GM19025 (cell line): ENCODE data around the gene CHST11.

Source experiments
- ATAC-seq: cut with Tn5 transposase; IDR thresholded peaks from one replicate; pipeline ENCODE4 v1.9.1; 2021; ENCODE audit warnings: mild to moderate bottlenecking, low read depth, moderate library complexity; ENCODE audit not compliant: unreplicated experiment

The CHST11 gene

DNA sequence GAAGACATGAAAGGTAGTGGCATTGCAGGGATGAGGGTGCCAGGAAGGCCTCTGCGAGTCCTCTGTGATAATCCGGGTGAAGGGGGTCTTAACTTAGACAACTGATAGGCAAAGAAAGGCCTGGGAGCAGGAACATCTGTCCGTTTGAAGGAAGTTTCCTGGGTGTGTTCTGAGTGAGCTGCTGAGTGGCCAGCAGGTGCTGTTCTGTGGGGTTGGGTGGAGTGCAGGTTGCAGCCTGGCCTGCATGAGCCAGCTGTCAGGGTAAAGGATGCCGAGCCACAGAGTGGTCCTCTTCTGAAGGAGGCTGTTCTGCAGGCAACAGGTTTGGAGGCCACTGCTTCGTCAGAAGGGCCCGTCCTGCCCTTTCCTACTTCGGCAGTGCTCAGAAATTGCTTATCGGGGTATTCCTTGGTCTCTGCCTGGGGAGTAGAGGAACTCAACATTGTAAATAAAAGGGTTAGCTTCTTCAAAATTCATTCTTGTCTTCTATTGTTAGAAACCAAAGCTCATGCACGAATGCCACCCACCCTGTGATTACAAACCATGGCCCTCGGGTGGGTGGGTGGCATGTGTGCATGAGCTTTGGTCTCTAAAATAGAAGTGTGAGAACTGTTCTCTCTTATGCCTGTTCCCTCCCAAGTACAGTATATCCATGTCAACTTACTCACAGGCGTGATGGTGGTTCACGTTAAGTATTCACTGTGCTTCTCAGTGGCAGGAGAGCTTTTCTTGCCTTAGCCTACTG, 118.9 kb downstream of the CHST11 start:
- no peak for ATAC-seq

DNA sequence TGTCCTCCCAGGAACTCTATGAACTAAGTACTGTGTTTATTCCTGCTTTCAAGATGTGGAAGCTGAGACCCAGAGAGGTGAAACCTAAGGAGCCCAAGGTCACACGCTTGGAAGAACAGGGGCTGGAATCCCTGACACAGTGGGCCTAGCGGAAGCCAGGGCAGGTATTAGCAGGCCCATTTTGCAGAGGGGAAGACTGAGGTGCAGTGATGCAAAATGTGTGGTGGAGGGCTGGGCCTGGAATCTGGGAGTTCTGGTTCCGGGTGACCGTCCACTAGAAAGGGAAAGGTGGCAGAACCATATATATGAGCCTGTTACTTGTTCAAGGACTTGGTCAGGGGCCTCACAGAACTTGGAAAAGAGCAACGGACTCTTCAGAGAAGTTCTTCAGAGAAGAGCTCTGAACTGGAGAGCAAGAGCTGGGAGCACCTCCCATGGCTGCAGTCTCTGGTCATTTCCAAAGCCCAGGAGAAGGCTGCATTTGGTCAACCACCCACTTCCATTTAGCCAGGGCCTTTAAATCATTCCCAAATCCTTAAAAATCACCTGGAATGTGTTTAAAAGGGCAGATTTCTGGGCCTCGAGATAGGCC, 119.5 kb downstream of the CHST11 start:
- no peak for ATAC-seq

DNA sequence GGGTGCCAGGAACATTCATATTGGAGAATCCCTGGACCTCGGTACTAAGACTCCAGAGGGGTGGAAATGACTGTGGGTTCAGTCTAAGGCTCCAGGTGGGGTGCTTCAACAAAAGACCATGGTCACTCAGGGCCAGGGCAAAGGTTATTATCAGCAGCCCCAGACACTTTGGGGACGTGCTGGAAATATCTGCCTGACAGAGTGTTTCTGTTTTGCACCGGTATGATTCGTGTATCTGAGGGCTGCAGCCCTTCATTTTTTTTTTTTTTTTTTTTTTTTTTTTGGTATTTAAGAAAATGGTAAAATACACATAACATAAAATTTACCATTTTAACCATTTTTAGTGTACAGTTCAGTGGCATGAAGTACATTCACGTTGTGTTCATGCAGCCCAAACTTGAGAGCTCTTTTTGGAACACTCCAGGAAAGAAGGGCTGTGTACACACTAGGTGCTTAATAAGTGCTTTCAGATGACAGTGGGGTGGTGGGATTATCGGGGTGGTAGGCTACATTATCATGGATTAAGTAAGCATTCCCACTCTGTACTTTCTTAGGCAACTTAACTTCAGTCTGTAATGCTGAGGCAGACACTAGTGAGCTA, 120.3 kb downstream of the CHST11 start:
- ATAC-seq = no peak

DNA sequence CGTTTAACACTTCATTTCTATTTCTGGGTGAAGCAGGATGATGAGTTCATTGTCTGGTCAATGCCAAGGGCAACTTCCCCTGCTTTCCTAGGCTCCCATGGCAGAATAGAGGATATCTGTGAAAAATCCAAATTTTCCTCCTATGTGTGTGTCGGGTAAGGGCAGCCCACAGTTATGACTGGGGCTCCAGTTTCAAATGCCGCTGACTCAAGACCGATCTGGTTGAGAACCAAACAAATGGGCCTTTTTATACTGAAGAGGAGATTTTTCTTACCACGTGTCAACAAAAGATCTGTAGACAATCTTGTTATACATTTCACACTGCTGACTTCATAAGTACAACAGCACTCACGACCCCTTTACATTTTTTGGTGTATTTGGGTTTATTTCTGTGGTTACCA, 120.8 kb downstream of the CHST11 start:
- no peak for ATAC-seq

DNA sequence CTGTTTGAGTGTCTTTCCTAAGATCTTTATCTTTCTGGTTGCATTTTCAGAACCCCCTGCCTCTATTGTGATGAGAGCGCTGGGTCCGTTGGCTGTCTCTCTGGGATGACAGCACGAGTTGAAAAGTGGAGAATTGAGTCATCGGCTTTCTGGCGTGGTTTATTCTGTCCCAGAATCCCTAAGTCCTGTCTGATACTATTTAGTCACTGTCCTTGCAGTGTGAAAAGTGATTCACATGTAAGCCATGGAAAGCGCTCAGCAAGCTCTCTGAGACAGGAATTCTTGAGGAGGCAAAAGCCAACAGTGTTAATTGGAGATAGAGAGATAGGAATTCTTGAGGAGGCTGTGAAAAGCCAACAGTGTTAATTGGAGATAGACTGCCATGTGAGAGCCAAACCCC, 121.7 kb downstream of the CHST11 start:
- ATAC-seq = no peak

DNA sequence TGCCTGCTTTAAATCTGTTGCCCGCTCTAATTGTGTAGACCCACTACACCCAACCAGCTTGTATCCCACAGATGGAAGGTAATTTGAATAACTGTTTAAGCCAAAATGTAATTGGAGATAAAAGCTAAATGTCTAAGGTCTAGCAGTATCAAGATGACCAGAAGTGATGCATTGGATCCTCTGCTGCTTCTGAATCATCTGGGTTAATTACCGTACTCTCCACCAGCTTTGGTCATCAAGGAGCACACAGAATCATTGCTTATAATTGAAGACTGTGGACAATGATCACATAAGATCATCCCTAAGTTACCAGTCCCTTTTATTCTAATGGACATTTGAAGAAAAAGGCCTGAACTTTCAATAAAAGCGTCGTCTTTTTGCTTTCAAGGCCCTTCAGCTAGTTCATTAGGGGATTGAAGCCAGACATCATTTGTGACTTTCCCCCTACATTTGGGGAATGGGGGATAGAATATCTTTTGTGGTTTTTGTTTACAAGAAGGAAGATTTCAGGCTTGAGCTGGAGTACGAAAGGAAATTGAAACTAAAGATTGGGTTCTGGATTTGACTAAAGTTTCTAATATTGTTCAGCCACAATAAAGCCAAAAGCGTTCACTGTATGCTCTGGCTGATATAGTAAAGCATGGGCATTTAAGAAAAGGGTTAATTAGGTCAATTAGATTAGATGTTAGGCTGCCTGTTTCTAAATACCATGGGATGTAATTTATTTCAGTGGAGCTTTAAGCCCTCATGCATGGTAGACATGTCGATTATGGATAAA, 123.2 kb downstream of the CHST11 start:
- peak; percentile 37 for ATAC-seq

DNA sequence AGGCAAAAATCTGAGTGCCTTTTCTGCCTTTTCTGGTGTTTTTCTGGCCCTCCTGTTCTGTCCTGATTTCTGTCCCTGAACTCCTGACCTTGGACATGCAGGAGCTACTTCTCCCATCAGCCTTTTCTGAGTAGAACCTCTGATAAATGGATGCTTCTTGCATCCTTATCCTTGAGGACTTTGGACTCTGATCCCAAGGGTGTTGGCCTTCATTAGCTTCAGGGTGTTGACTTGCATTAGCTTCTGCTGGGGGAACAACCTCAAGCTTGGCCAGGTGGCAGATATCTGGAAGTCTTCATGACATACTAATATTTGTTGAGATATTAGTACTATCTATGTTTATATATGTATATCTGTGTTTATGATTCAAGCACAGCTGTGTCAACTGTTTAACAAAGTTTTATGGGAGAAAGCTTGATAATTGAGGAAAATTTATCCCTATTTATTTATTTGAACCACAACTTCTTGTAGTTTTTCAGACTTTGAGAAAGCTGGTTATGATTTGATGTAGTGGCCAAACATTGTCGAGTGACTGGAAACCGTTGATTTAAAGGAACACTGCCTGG, 124.3 kb downstream of the CHST11 start:
- no peak for ATAC-seq

DNA sequence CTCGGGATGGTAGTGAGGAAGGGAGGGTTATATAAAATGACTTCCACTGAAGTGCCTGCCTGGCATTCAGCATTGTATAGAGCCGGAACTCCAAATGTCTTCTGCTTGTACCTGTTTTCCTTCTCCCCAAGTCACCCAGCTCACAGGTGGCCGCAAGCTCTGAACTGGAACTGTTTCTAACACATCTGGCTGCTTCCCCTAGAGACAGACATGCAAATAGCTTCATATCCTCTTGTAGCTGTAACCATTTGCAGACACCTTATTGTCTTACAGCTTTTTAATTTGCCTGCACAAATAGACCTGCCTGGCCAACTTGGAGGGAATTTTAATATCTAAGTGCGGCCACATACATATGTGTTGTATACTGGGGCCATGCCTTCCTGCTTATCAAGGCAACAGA, 126.0 kb downstream of the CHST11 start:
- peak; percentile 72 for ATAC-seq

DNA sequence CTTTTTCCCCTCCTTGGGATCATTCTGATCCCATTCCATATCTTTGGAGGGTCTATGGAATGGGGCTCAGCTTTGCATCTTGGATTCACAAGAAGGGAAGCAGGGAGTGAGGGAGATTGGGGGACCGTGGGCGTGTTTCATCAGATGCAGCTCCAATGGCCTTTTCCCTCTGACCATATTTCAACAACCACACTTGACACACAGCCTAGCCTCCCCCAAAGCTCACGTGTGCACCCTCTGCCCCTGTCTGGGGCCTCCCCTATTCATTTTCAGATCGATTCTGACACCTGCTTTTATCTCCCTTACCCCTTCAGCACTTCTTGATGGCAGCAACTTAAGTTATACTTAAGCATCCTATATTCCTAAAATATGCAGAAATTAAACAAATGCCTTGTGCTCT, 126.6 kb downstream of the CHST11 start:
- ATAC-seq = peak; percentile 43

DNA sequence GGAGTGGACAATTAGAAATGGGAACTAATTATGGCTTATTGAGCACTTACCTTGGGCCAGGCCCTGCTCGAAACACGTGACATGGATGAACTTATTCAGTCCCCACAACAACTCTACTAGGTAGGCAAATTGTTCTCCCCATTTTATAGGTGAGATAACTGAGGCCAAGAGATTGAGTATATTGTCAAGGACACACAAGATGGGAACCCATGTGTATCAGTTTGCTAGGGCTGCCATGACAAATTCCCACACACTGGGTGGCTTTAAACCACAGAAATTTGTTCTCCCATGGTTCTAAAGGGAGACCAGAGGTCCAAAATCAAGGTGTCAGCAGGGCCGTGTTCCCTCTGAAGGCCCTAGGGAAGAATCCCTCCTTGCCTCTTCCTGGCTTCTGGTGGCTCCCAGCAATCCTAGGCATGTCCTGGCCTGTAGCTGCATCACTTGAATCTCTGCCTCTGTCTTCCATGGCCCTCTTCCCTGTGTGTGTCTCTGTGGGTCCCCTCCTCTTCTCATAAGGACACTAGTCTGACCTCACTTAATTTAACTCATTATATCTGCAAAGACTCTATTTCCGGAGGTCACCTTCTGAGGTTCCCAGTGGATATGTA, 128.8 kb downstream of the CHST11 start:
- ATAC-seq = no peak

DNA sequence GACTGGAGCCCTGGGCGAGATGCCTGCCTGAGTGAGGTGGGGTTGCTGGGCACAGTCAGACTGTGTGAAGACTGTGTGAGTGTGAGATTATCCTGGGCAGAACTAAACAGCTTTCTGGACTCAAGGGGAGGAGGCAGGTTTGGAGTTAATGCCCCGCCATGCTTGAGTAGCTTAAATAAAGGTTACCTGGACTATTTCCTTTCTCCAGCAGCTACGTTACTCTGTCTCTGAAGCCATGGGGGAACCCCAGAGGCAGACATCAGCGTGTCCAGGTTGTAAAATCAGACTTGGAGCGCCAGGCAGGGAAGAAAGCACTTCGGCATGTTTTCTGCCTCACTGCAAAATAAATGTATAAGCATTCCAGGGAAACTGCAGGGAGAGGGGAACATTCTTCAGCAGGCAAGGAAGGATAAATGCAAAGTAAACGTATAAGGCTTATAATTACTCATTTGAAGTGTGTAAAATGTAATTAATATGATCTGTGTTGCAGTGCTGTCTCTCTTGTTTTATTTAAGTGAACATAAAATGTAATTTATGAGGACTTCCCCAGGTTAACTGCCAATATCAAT, 129.7 kb downstream of the CHST11 start:
- no peak for ATAC-seq

DNA sequence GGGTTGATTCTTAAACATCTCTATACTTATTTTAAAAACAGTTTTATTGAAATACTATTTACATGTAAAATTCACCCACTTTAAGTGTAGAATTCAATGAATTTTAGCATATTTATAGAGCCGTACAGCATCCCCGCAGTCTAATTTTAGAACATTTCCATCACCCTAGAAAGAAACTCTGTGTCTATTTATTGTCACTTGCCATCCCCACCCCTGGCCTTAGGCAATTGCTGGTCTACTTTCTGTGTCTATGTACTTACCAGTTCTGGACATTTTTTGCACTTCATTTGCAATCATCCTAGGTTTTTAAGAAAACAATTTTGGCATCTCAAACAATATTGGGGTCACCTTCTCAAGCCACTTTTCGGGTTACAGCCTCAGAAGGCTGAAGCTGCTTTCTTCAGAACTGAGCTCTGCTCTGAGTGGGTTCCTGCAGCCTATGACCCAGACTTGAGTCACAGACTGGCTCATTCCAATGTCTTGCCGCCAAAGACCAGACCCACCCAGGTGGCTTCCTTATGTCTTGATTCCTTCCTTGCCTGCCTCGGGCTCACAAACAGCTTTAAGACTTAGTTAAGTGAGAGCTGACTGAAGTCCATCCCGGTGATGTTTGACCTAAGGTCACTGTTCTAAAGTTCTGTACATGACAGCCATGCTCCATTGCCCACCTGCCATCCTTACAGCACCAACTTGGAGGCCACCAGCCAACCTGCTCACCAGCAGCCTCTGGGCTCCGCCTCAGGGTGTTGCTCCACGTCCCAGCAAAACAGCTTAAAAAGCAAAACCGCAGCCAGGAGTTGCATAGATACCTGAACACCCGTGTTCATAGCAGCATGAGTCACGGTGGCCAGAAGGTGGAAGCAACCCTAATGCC, 131.5 kb downstream of the CHST11 start:
- ATAC-seq = no peak

DNA sequence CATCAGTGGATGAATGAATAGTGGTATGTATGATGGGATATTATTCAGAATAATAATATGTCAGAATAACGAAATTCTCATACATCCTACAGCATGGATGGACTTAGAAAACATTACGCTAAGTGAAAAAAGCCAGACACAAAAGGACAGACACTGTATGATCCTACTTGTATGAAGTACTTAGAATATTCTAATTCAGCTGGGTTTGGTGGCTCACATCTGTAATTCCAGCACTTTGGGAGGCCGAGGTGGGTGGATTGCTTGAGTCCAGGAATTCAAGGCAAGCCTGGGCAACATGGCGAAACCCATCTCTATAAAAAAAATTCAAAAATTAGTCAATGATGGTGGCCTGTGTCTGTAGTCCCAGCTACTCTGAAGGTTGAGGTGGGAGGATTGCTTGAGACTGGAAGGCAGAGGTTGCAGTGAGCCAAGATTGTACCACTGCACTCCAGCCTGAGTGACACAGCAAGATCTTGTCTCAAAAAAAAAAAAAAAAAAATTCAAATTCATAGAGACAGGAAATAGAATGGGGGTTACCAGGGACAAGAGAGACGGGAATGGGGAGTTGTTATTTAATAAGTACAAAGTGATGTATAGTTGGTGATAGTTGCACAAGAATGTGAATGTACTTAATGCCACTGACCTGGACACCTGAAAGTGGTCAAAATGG, 132.3 kb downstream of the CHST11 start:
- no peak for ATAC-seq

DNA sequence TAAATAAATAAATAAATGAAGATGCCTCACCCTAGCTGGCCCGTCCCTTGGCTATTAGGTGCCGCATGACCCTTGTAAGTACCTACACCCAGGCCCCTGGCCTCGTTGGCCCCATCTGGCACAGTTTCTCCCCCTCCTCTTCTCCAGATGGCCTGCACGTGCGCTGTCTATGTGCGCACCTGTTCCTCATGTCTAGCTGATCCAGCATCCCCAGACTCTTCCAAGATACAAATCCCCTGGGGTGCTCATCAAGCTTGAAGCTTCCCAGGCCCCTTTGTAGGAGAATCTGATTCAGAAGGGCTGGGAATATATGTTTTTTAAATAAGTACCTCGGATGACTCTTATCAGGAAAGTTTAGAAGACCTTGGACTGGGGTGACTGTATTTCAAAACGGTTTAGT, 133.3 kb downstream of the CHST11 start:
- ATAC-seq = no peak

DNA sequence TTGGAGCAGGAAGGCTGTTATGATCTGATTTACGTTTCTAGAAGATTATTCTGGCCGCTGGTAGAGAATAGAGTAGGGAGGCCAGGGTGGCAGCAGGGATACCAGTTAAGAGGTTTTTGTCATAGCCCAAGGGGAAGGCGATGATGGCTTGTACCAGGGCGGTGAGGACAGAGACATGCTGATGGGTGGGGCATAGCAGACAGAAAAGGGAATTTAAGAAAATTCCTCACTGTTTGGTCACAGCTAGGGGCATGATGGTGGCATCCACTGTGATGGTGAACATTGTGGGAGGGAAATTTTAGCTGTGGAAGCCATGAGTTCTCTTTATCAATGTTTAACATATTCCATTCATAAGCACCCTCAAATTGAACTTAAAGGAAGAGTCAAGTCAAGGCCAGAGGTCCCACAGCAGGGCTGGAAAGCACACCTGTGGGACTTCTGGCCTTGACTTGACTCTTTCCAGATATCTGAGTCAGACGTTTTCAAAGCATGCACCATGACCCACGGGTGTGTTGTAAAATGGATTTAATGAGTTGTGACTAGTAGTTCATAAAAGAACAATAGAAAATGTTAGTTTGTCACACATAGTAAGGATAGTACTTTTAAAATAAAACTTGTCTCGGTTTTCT, 134.6 kb downstream of the CHST11 start:
- no peak for ATAC-seq

DNA sequence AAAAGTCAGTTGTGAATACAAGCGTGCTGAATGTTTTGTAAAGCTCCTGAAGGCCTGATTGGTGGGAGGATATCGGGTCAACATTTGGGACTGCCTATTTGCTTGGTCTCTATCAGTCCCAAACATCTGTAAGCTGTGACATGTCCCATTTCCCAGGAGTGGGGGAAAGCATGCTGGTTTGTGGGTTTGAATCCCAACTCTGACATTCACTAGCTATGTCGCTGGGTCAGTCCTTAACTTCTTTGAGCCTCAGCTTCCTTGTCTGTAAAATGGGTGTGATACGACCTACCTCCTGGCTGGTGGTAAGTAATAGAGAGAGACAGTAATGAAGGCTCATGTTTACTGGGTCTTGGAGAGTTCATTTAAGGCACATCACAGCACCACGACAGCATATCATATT, 136.7 kb downstream of the CHST11 start:
- no peak for ATAC-seq

DNA sequence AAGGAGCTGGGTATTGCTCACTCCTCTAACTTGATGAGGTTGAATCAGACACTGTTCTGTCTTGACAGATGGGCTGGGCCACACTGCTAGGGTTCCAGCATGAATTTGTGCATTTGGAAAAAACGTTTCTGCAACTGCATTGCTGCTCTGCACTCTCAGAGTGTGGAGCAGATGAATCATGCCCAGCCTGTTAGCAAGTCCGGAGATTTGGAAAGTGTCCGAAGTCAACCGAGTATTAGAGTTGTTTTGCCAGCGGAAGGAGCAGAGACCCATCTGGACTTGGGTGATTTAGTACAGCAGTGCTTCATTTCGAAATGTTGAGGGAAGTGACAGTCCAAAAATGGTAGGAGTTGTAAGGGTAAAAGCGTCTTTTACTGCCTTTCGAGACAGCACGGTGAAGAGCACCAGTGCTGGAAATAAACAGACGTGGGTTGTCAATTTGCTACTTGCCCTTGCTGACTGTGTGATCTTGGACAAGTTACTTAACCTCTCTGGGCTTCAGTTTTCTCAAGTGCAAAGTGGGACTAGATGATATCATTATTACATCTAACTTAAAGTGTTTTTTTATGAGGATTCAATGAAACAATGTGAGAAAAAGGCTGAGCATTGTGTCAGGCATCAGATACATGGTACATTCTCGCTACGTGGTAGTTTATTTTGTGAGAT, 139.5 kb downstream of the CHST11 start:
- no peak for ATAC-seq
